A673 (cell line): Measurements from ENCODE around the gene RASL10A. TPM values are rescaled to one million over a fixed set of nuclear protein-coding genes. Genes with fewer than 3 reads are reported as not detected.

Experiments used
- BruUV-seq: library from RNA; stranded (reverse); fragments of 400-500 nt; replicated peaks from 2 replicates; lab custom pipeline; 2021; lab: Mats Ljungman, UMichigan
- CTCF ChIA-PET: fragments of 300-600 bp; sonication (Branson Sonifier 250); formaldehyde crosslinking; loops from one replicate; lab custom pipeline; 2022; ENCODE audit warnings: antibody characterized with exemption; lab: Charles Lee
- POLR2A ChIA-PET: fragments of 300-600 bp; sonication (Branson Sonifier 250); formaldehyde crosslinking; loops from one replicate; lab custom pipeline; 2022; ENCODE audit warnings: antibody characterized with exemption; ENCODE audit not compliant: low non-redundant PET; lab: Charles Lee
- DNase-seq: peaks from one replicate; pipeline ENCODE4 v3.0.0-alpha.2; 2015; ENCODE audit warnings: low spot score
- H3K27ac ChIP-seq: fragments of 200-600 bp; sonication (generic); 2 replicates; pipeline ENCODE4 v1.5.1; 2016; ENCODE audit warnings: mixed run types, low read depth, mild to moderate bottlenecking, mixed read lengths, antibody characterized with exemption, low read length; ENCODE audit not compliant: poor library complexity, severe bottlenecking
- H3K27me3 ChIP-seq: fragments of 200-600 bp; sonication (generic); replicated peaks from 2 replicates; pipeline ENCODE4 v1.6.1; 2017; ENCODE audit warnings: mixed run types, low read depth, mild to moderate bottlenecking, mixed read lengths, antibody characterized with exemption, low read length; ENCODE audit not compliant: insufficient read depth, poor library complexity
- H3K36me3 ChIP-seq: fragments of 200-600 bp; sonication (generic); 2 replicates; pipeline ENCODE4 v1.6.1; 2016; ENCODE audit warnings: mixed run types, mild to moderate bottlenecking, mixed read lengths, antibody characterized with exemption, low read length; ENCODE audit not compliant: insufficient read depth, poor library complexity, severe bottlenecking
- H3K4me1 ChIP-seq: fragments of 200-600 bp; sonication (generic); 2 replicates; pipeline ENCODE4 v1.6.1; 2017; ENCODE audit warnings: mixed run types, mild to moderate bottlenecking, mixed read lengths, antibody characterized with exemption, low read length; ENCODE audit not compliant: insufficient read depth, poor library complexity, severe bottlenecking
- H3K4me3 ChIP-seq: fragments of 200-600 bp; sonication (generic); 2 replicates; pipeline ENCODE4 v1.5.1; 2016; ENCODE audit warnings: low read depth, mixed run types, mild to moderate bottlenecking, mixed read lengths, low read length; ENCODE audit not compliant: poor library complexity, severe bottlenecking
- H3K9me3 ChIP-seq: fragments of 200-600 bp; sonication (generic); 2 replicates; pipeline ENCODE4 v1.6.1; 2016; ENCODE audit warnings: mixed run types, low read depth, mild to moderate bottlenecking, mixed read lengths, antibody characterized with exemption, low read length; ENCODE audit not compliant: poor library complexity, severe bottlenecking
- CTCF ChIP-seq: fragments of 300-800, 200-600 bp; sonication (generic); conservative IDR thresholded peaks from 2 replicates; pipeline ENCODE4 v1.5.1; 2017; ENCODE audit warnings: low read depth, mild to moderate bottlenecking, antibody characterized with exemption, low read length, moderate library complexity, mixed read lengths
- EZH2 ChIP-seq: fragments of 200-600 bp; sonication (generic); IDR thresholded peaks from 2 replicates; pipeline ENCODE4 v1.6.1; 2017; ENCODE audit warnings: borderline replicate concordance, low read depth, mild to moderate bottlenecking, mixed read lengths, antibody characterized with exemption, low read length; ENCODE audit not compliant: poor library complexity, severe bottlenecking
- intact Hi-C: fragments of 100-400 bp; cut with micrococcal nuclease; formaldehyde crosslinking; loops from one replicate; pipeline ENCODE4 v1.10.0; 2022; ENCODE audit not compliant: unreplicated experiment
- total RNA-seq: library from RNA; stranded (reverse); gene quantifications from 2 replicates; pipeline ENCODE4 v1.2.3, GENCODE V29; 2021

RASL10A gene
- total RNA-seq, 1 experiment from 2014 or later, result not detected

DNA sequence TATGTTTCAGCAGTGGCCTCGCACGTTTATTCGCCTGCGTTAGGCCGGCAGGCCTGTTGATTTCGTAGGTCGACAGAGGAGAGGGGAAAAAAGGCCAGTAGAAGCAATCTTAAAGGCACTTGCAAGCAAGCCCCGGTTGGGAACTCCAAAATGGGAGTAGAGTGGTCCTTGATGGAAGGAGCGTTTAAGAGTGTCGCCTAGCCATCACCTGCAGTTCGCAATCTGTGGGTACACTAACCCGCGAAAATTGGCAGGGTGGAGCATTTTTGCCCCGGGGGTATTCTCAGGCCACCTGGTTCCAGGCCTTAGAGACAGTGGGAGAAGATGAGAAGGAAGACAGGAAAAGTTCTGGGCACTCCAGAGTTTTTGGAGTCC lies 46.3 kb downstream of the RASL10A start:
- TF ChIP-seq CTCF (no peak), EZH2 (no peak)
- Histone ChIP-seq H3K36me3 (peaks cover 68% of the 10 kb centered on the region), H3K27me3 (no peaks in the 10 kb centered on the region), H3K4me3 (peak overlapping the region; percentile 81), H3K4me1 (peaks cover 44% of the 10 kb centered on the region), H3K9me3 (no peaks in the 10 kb centered on the region), H3K27ac (peak overlapping the region; percentile 100)
- no peak for DNase-seq
- CTCF ChIA-PET, result no interaction called here
- no TSS peak for BruUV-seq
- intact Hi-C loops, result no loop called here
- POLR2A ChIA-PET, result no interaction called here

DNA sequence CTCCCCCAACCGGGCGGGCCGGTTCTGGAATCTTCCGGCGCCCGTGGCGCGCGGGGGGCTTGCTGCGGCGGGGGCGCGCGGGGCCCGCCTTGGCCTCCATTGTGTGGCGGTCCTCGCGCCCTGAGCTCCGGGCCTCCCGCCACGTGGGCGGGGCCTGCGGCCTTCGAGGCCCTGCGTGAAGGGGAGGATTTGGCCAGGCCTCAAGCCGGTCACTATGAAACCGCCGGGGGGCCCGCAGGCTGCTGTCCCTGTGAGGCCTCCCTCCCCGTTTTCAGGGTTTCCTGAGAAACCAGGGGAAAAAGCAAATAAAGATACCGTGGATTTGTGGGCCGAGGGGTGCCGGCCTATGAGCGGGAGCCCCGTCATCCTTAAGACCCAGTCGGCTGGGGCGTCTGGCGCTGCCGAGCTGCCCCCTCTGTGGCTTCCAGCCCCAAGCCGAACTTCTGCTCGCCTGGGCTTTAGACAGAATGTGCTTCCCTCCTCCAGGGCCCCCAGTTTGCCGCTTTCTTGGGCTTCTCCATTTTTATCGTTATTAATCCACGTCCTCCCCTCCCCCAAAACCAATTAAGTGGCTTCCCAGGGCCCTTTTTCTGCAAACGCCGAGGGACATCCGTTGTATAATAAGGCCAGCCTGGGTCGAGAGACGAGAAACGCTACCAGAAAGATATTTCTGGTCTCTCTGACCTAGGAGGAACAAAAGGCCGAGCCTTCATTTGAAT lies 46.8 kb downstream of the RASL10A start:
- DNase-seq, result peak; percentile 68
- TF ChIP-seq CTCF, result no peak
- TF ChIP-seq EZH2, result no peak
- Histone ChIP-seq H3K27ac (peak overlapping the region; percentile 100), H3K9me3 (no peaks in the 10 kb centered on the region), H3K36me3 (peaks cover 68% of the 10 kb centered on the region), H3K4me3 (peak overlapping the region; percentile 81), H3K27me3 (no peaks in the 10 kb centered on the region), H3K4me1 (peaks cover 44% of the 10 kb centered on the region)
- intact Hi-C loops, result no loop called here
- no TSS peak for BruUV-seq
- ChIA-PET CTCF (no interaction called here), POLR2A (no interaction called here)

- no peaks in the 10 kb centered on the region for H3K9me3 ChIP-seq
- intact Hi-C loops, result no loop called here
- H3K27ac ChIP-seq, result peak within 1 kb of the TSS; percentile 100
- H3K4me3 ChIP-seq, result peak within 1 kb of the TSS; percentile 81
- H3K4me1 ChIP-seq, result peaks cover 40% of the 10 kb centered on the region
- peaks cover 64% of the 10 kb centered on the region for H3K36me3 ChIP-seq
- no TSS peak for BruUV-seq
- ChIA-PET CTCF (no interaction called here), POLR2A (no interaction called here)
- no peak for TF ChIP-seq CTCF
- TF ChIP-seq EZH2, result no peak
- DNase-seq, result peak; percentile 97
- H3K27me3 ChIP-seq, result no peaks in the 10 kb centered on the region
These were observed 47.5 kb downstream of the RASL10A start, which contains the start of the genes EWSR1 and RHBDD3 for GRCh38 chr22:29267858-29268510. TSS of gene EWSR1 (plus strand) at chr22:29268268. CDS start at chr22:29268337, 69 bp downstream. TSS of gene RHBDD3 (minus strand) at chr22:29267981. CDS start at chr22:29265626, 2,355 bp downstream.
